SK-N-SH (cell line): ENCODE data around the gene MFAP3. TPM values are rescaled to one million over a fixed set of nuclear protein-coding genes. Genes with fewer than 3 reads are reported as not detected.
A peak's percentile ranks its signal among the peaks of the same experiment; 100 is the strongest.

Experiments used
- CTCF ChIA-PET: fragments of 300-600, 350-600 bp; formaldehyde crosslinking; extraction: SDS; loops from one replicate; lab custom pipeline; 2021; lab: Yijun Ruan, JAX
- POLR2A ChIA-PET: fragments of 350-600 bp; sonication (Branson Sonifier 250); formaldehyde crosslinking; extraction: SDS; loops from one replicate; lab custom pipeline; 2020; ENCODE audit warnings: antibody characterized with exemption, inconsistent platforms; lab: Yijun Ruan, JAX
- DNase-seq: peaks from one replicate; pipeline ENCODE4 v3.0.0; 2012
- H2AFZ ChIP-seq: fragments of 200-600 bp; sonication (generic); 2 replicates; pipeline ENCODE4 v1.8.1; 2016; ENCODE audit warnings: antibody characterized with exemption, mild to moderate bottlenecking, low read depth
- H3F3A ChIP-seq: fragments of 200-600 bp; sonication (generic); replicated peaks from 2 replicates; pipeline ENCODE3; 2016; ENCODE audit warnings: antibody characterized with exemption, mild to moderate bottlenecking; ENCODE audit not compliant: insufficient read depth
- H3K27ac ChIP-seq, 2 experiments: fragments of 200-500 bp in 1 of 2; fragments of 200-600 bp in 1 of 2; sonication (Bioruptor generic) in 1 of 2; sonication (generic), shearing (Covaris generic) in 1 of 2; 2 replicates each; pipeline versions ENCODE4 v1.5.1 to v1.6.1; 2014 to 2016; ENCODE audit warnings: low read depth in 2 of 2, inconsistent platforms in 1 of 2, low read length in 1 of 2, mild to moderate bottlenecking in 1 of 2, mixed read lengths in 1 of 2
- H3K27me3 ChIP-seq: fragments of 200-600 bp; sonication (generic), shearing (Covaris generic); 2 replicates; pipeline ENCODE4 v1.6.1; 2016; ENCODE audit warnings: mixed run types; ENCODE audit not compliant: insufficient read depth
- H3K36me3 ChIP-seq, 2 experiments: fragments of 200-500 bp in 1 of 2; fragments of 200-600 bp in 1 of 2; sonication (Bioruptor generic) in 1 of 2; sonication (generic) in 1 of 2; replicated peaks in 1 of 2; 2 replicates each; pipeline versions ENCODE3 to v1.5.1; 2014 to 2016; ENCODE audit warnings: low read length in 1 of 2, mild to moderate bottlenecking in 1 of 2; ENCODE audit not compliant: insufficient read depth in 2 of 2, control insufficient read depth in 1 of 2
- H3K4me1 ChIP-seq, 2 experiments: fragments of 200-500 bp in 1 of 2; fragments of 200-600 bp in 1 of 2; sonication (Bioruptor generic) in 1 of 2; sonication (generic), shearing (Covaris generic) in 1 of 2; 2 replicates each; pipeline versions ENCODE4 v1.5.1 to v1.6.1; 2014 to 2016; ENCODE audit warnings: low read depth in 1 of 2, low read length in 1 of 2, mixed run types in 1 of 2; ENCODE audit not compliant: insufficient read depth in 2 of 2, control insufficient read depth in 1 of 2
- H3K4me2 ChIP-seq: fragments of 200-600 bp; sonication (generic), shearing (Covaris generic); 2 replicates; pipeline ENCODE4 v1.6.1; 2017; ENCODE audit warnings: mixed run types
- H3K4me3 ChIP-seq, 2 experiments: fragments of 200-500 bp in 1 of 2; fragments of 200-600 bp in 1 of 2; sonication (Bioruptor generic) in 1 of 2; sonication (generic), shearing (Covaris generic) in 1 of 2; 2 replicates each; pipeline versions ENCODE4 v1.5.1 to v1.8.1; 2014 to 2016; ENCODE audit warnings: low read depth in 2 of 2, inconsistent platforms in 1 of 2, low read length in 1 of 2, mild to moderate bottlenecking in 1 of 2, mixed read lengths in 1 of 2, moderate library complexity in 1 of 2
- H3K79me2 ChIP-seq: fragments of 200-600 bp; sonication (generic); 2 replicates; pipeline ENCODE4 v1.8.1; 2017; ENCODE audit warnings: mild to moderate bottlenecking; ENCODE audit not compliant: insufficient read depth
- H3K9ac ChIP-seq: fragments of 200-600 bp; sonication (generic); 2 replicates; pipeline ENCODE4 v1.6.1; 2017; ENCODE audit warnings: mixed run types
- H3K9me2 ChIP-seq: fragments of 200-600 bp; sonication (generic); 2 replicates; pipeline ENCODE4 v1.6.1; 2017; ENCODE audit warnings: mixed run types
- H3K9me3 ChIP-seq: fragments of 200-600 bp; sonication (generic); 2 replicates; pipeline ENCODE4 v1.6.1; 2017; ENCODE audit warnings: mixed run types, mild to moderate bottlenecking, moderate library complexity
- H4K20me1 ChIP-seq: fragments of 200-600 bp; sonication (generic); 2 replicates; pipeline ENCODE4 v1.6.1; 2017; ENCODE audit warnings: mild to moderate bottlenecking, mixed run types; ENCODE audit not compliant: insufficient read depth
- CHD2 ChIP-seq: fragments of 150-350 bp; IDR thresholded peaks from 2 replicates; pipeline ENCODE4 v1.6.1; 2018; ENCODE audit warnings: low read length; ENCODE audit not compliant: partially characterized antibody
- CTCF ChIP-seq: fragments of 200-600 bp; sonication (generic); IDR thresholded peaks from 2 replicates; pipeline ENCODE4 v1.6.1; 2017; ENCODE audit warnings: antibody characterized with exemption, mild to moderate bottlenecking, moderate library complexity
- ELF1 ChIP-seq: IDR thresholded peaks from 2 replicates; pipeline ENCODE4 v1.4.0; 2012
- EZH2phosphoT487 ChIP-seq: fragments of 200-600 bp; sonication (generic); IDR thresholded peaks from 2 replicates; pipeline ENCODE4 v1.6.1; 2017; ENCODE audit warnings: low read depth, mixed run types, mild to moderate bottlenecking, antibody characterized with exemption, moderate library complexity, borderline replicate concordance
- FOXM1 ChIP-seq: IDR thresholded peaks from 2 replicates; pipeline ENCODE4 v1.4.0; 2012; ENCODE audit warnings: low read depth, mild to moderate bottlenecking
- GATA2 ChIP-seq: sonication (generic); formaldehyde crosslinking; IDR thresholded peaks from 2 replicates; pipeline ENCODE4 v1.5.0; 2020; ENCODE audit warnings: mild to moderate bottlenecking, missing genetic modification reagents
- JUND ChIP-seq: IDR thresholded peaks from 2 replicates; pipeline ENCODE4 v1.4.0; 2012
- MAX ChIP-seq: IDR thresholded peaks from 2 replicates; pipeline ENCODE4 v1.4.0; 2012; ENCODE audit warnings: low read depth
- MXI1 ChIP-seq: IDR thresholded peaks from 2 replicates; pipeline ENCODE4 v1.6.1; 2012; ENCODE audit warnings: mild to moderate bottlenecking, low read depth, low read length, improper control_type of control experiment
- NRF1 ChIP-seq: IDR thresholded peaks from 2 replicates; pipeline ENCODE4 v1.6.1; 2012; ENCODE audit warnings: low read depth, mild to moderate bottlenecking, low read length
- POLR2AphosphoS5 ChIP-seq: IDR thresholded peaks from 2 replicates; pipeline ENCODE4 v1.6.1; 2012; ENCODE audit warnings: low read depth, low read length
- RAD21 ChIP-seq: IDR thresholded peaks from 2 replicates; pipeline ENCODE4 v1.6.1; 2012; ENCODE audit warnings: mild to moderate bottlenecking, low read length
- RCOR1 ChIP-seq: fragments of 150-350 bp; IDR thresholded peaks from 2 replicates; pipeline ENCODE4 v1.6.1; 2017; ENCODE audit warnings: antibody characterized with exemption, low read length
- RXRA ChIP-seq: IDR thresholded peaks from 2 replicates; pipeline ENCODE4 v1.4.0; 2012; ENCODE audit warnings: low read depth, mild to moderate bottlenecking, borderline replicate concordance
- SIN3A ChIP-seq: IDR thresholded peaks from 2 replicates; pipeline ENCODE4 v1.6.1; 2012; ENCODE audit warnings: low read depth, mild to moderate bottlenecking, low read length, moderate library complexity, borderline replicate concordance
- SMC3 ChIP-seq: IDR thresholded peaks from 2 replicates; pipeline ENCODE4 v1.6.1; 2012; ENCODE audit warnings: low read depth, low read length, improper control_type of control experiment
- TEAD4 ChIP-seq: IDR thresholded peaks from 2 replicates; pipeline ENCODE4 v1.4.0; 2012; ENCODE audit warnings: mild to moderate bottlenecking, borderline replicate concordance; ENCODE audit not compliant: insufficient read depth
- WGBS: methylation state at CpG from one replicate; pipeline ENCODE4 v1.1.6; 2017; ENCODE audit warnings: low lambda C conversion rate; 5-methylcytosine and 5-hydroxymethylcytosine counted together
- polyA plus RNA-seq, 3 experiments: library from polyadenylated mRNA; depleted of rRNA; stranded (reverse); fragments of >200 nt; gene quantifications; 2 replicates each; pipeline ENCODE4 v1.2.3, GENCODE V29; 2012

MFAP3 gene
- polyA plus RNA-seq, 1 of the 3 experiments (the other 2 are of a cell fraction), result 16.0 TPM

- Histone ChIP-seq H3K4me1 (no peaks in the 10 kb centered on the region; a peak in 1 of 4 replicates), H3K36me3 (no peaks in the 10 kb centered on the region), H3K9me2 (no peaks in the 10 kb centered on the region)
- 20% methylated on average over 2 of the region's 2 CpGs for WGBS
- POLR2A ChIA-PET, result interaction anchor here (0.5 to 1.6 kb wide), 3 partner anchors 125 to 1623 kb away, joined by 3 to 8 read pairs (median 4); no protein-coding TSS in a partner anchor
- no peak for TF ChIP-seq MXI1
- TF ChIP-seq RCOR1, result no peak
- no peak for TF ChIP-seq CTCF
- no peak for TF ChIP-seq FOXM1
- TF ChIP-seq EZH2phosphoT487, result no peak
- TF ChIP-seq MAX, result no peak
- TF ChIP-seq GATA2 (CRISPR knock-in tag), result no peak
- no peak for TF ChIP-seq TEAD4
- TF ChIP-seq NRF1, result no peak
- no peak for TF ChIP-seq SMC3
- TF ChIP-seq SIN3A, result no peak
- no peak for TF ChIP-seq POLR2AphosphoS5
- TF ChIP-seq, all 33 proteins: peak for 0
- peak overlapping the region; percentile 74 for H3K4me2 ChIP-seq
- H3K9ac ChIP-seq, result peak overlapping the region; percentile 38; the same call in 1 of the 2 replicates
- no peak overlapping the region for H3K27ac ChIP-seq
- no peaks in the 10 kb centered on the region for H3F3A ChIP-seq
- no peaks in the 10 kb centered on the region for H3K79me2 ChIP-seq
- no peak for DNase-seq
- no peaks in the 10 kb centered on the region for H3K9me3 ChIP-seq
- H4K20me1 ChIP-seq, result no peaks in the 10 kb centered on the region
- peak overlapping the region in 1 of 2 experiments; percentile 53; a peak in 2 of 4 replicates for H3K4me3 ChIP-seq
- H3K27me3 ChIP-seq, result no peaks in the 10 kb centered on the region
- CTCF ChIA-PET, result interaction anchor here (0.6 to 11.6 kb wide), 78 partner anchors 8 to 567 kb away, joined by 3 to 184 read pairs (median 5); partner anchors contain the start of genes FAM114A2, GALNT10 and MFAP3
- peak overlapping the region; percentile 82; the same call in 1 of the 2 replicates for H2AFZ ChIP-seq
Observed at GRCh38 chr5:154071799-154072413, 33.1 kb downstream of the MFAP3 start.

GRCh38 chr5:154072414-154073171 lies 33.8 kb downstream of the MFAP3 start:
- Histone ChIP-seq H4K20me1 (no peaks in the 10 kb centered on the region), H3K79me2 (no peaks in the 10 kb centered on the region), H3K9me3 (no peaks in the 10 kb centered on the region), H3K4me3 (peak overlapping the region in 1 of 2 experiments; percentile 53; a peak in 2 of 4 replicates), H3K36me3 (no peaks in the 10 kb centered on the region), H3K9me2 (no peaks in the 10 kb centered on the region), H3F3A (no peaks in the 10 kb centered on the region), H2AFZ (peak overlapping the region; percentile 82; the same call in 1 of the 2 replicates), H3K27me3 (no peaks in the 10 kb centered on the region), H3K27ac (no peak overlapping the region), H3K4me2 (peak overlapping the region; percentile 74), H3K9ac (peak overlapping the region; percentile 38; the same call in 1 of the 2 replicates), H3K4me1 (peaks cover 0 to 5% of the 10 kb centered on the region in 2 experiments; a peak in 2 of 4 replicates)
- peak; percentile 73 for DNase-seq
- ChIA-PET CTCF (interaction anchor here (0.6 to 11.6 kb wide), 82 partner anchors 9 to 566 kb away, joined by 3 to 184 read pairs (median 5); partner anchors contain the start of genes FAM114A2, GALNT10 and MFAP3), POLR2A (interaction anchor here (0.5 to 1.6 kb wide), 4 partner anchors 125 to 1623 kb away, joined by 3 to 8 read pairs (median 4); no protein-coding TSS in a partner anchor)
- TF ChIP-seq JUND, result no peak
- TF ChIP-seq RAD21, result peak; percentile 98
- no peak for TF ChIP-seq RXRA
- TF ChIP-seq CTCF, result peak; percentile 95
- TF ChIP-seq ELF1, result no peak
- TF ChIP-seq NRF1, result 0 out of 2 replicates have a peak, but pooled peaks have one; percentile 3
- TF ChIP-seq SMC3, result peak; percentile 97
- TF ChIP-seq RCOR1, result no peak
- TF ChIP-seq CHD2, result peak; percentile 24
- no peak for TF ChIP-seq EZH2phosphoT487
- 41% methylated on average over 18 of the region's 18 CpGs for WGBS
